OCI-LY1 (cell line): ENCODE data around the gene RPS19BP1.
A peak's percentile ranks its signal among the peaks of the same experiment; 100 is the strongest.

Experiments used
- H2AFZ ChIP-seq: fragments of 200-600 bp; sonication (generic), shearing (Covaris generic); 2 replicates; pipeline ENCODE4 v1.6.0; 2014; ENCODE audit warnings: antibody characterized with exemption, mild to moderate bottlenecking, low read length
- H3F3A ChIP-seq: fragments of 200-600 bp; sonication (generic), shearing (Covaris generic); 2 replicates; pipeline ENCODE4 v1.6.0; 2014; ENCODE audit warnings: mild to moderate bottlenecking, antibody characterized with exemption, low read length, moderate library complexity; ENCODE audit not compliant: insufficient read depth
- H3K27ac ChIP-seq: fragments of 200-600 bp; sonication (generic); 2 replicates; pipeline ENCODE4 v1.5.1; 2014; ENCODE audit warnings: low read length, mixed run types, mild to moderate bottlenecking, low read depth; ENCODE audit not compliant: poor library complexity, severe bottlenecking
- H3K27me3 ChIP-seq: fragments of 200-600 bp; sonication (generic); 2 replicates; pipeline ENCODE4 v1.6.0; 2014; ENCODE audit warnings: antibody characterized with exemption, mild to moderate bottlenecking, low read length, moderate library complexity; ENCODE audit not compliant: insufficient read depth
- H3K36me3 ChIP-seq: fragments of 200-600 bp; sonication (generic); 2 replicates; pipeline ENCODE4 v1.6.1; 2014; ENCODE audit warnings: mild to moderate bottlenecking, antibody characterized with exemption, low read length, moderate library complexity, mixed read lengths; ENCODE audit not compliant: insufficient read depth
- H3K4me1 ChIP-seq: fragments of 200-600 bp; sonication (generic); 2 replicates; pipeline ENCODE4 v1.5.1; 2014; ENCODE audit warnings: mild to moderate bottlenecking, low read length, moderate library complexity; ENCODE audit not compliant: insufficient read depth, severe bottlenecking
- H3K4me2 ChIP-seq: fragments of 200-600 bp; sonication (generic), shearing (Covaris generic); 2 replicates; pipeline ENCODE4 v1.6.1; 2014; ENCODE audit warnings: low read length
- H3K4me3 ChIP-seq: fragments of 200-600 bp; sonication (generic); 2 replicates; pipeline ENCODE4 v1.5.1; 2014; ENCODE audit warnings: low read length, low read depth, mild to moderate bottlenecking, mixed read lengths; ENCODE audit not compliant: poor library complexity, severe bottlenecking
- H3K79me2 ChIP-seq: fragments of 200-600 bp; shearing (Covaris generic); 2 replicates; pipeline ENCODE4 v1.6.1; 2016; ENCODE audit warnings: mixed run types, low read length, mixed read lengths; ENCODE audit not compliant: insufficient read depth
- H3K9ac ChIP-seq: fragments of 200-600 bp; sonication (generic), shearing (Covaris generic); 2 replicates; pipeline ENCODE4 v1.6.1; 2014; ENCODE audit warnings: mild to moderate bottlenecking, low read length, mixed read lengths
- H3K9me2 ChIP-seq: fragments of 200-600 bp; sonication (generic), shearing (Covaris generic); 2 replicates; pipeline ENCODE4 v1.6.1; 2014; ENCODE audit warnings: low read depth, mild to moderate bottlenecking, low read length, mixed read lengths
- H3K9me3 ChIP-seq: fragments of 200-600 bp; shearing (Covaris generic); 2 replicates; pipeline ENCODE4 v1.6.1; 2014; ENCODE audit warnings: low read length, mixed read lengths
- H4K20me1 ChIP-seq: fragments of 200-600 bp; sonication (generic), shearing (Covaris generic); 2 replicates; pipeline ENCODE4 v1.6.0; 2016; ENCODE audit warnings: mild to moderate bottlenecking, low read length; ENCODE audit not compliant: insufficient read depth
- EZH2 ChIP-seq: fragments of 200-600 bp; sonication (generic), shearing (Covaris generic); IDR thresholded peaks from 2 replicates; pipeline ENCODE4 v1.8.0; 2017; ENCODE audit warnings: borderline replicate concordance, mixed run types, mild to moderate bottlenecking, antibody characterized with exemption, low read length, moderate library complexity, mixed read lengths
- TF ChIP-seq, protein P1 (sequence below): fragments of 200-600 bp; sonication (generic), shearing (Covaris generic); IDR thresholded peaks from 2 replicates; pipeline ENCODE4 v1.5.1; 2017; ENCODE audit warnings: mild to moderate bottlenecking, antibody characterized with exemption, low read length, moderate library complexity, mixed read lengths

The RPS19BP1 gene

DNA sequence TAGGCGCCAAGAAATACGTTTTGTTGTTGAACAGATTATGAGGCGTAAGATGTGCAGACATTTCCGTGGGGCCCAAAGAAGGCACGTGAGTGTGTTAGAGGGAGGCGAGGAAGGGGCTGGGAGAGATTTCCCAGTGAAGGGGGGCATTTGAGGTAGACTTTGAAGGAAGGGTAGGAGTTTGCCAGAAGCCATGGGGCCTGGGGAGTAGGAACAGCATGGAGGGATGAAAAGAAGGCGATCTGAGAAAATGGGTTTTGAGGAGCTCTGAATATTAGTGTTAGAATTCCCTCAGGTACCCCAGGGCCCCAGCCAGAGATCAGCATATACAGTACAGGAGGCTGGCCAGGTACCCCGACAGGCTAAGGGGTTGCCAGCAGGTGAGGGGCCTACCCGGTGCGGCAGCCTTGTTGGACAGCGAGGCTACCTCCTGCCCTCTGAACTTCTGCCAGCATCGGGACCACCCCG lies 30.9 kb downstream of the RPS19BP1 start:
- Histone ChIP-seq H3K27ac (no peak overlapping the region), H3K27me3 (no peaks in the 10 kb centered on the region), H3K9ac (no peak overlapping the region; the same call in 1 of the 2 replicates)

DNA sequence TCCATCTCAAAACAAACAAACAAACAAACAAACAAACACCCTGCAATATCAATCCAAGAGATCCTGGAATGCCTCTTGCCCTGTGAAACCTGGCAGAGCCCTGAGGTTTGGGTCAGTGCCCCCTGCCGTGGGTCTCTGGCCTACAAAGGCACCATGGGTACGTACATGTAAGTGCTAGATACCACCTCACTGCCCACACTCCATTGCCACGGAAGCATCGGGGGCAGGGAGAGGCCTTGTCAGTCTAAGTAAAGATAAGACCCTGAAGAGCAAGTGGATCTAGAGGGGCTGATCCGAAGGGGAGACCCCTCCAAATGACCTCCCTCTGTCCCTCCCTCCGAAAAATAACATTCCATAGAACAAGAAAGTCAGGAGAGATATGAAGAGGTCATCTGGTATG lies 32.4 kb downstream of the RPS19BP1 start:
- Histone ChIP-seq H3K9me3 (no peaks in the 10 kb centered on the region), H3K36me3 (peaks cover 25% of the 10 kb centered on the region)

More for the DNA sequence above, 30.9 kb downstream of the RPS19BP1 start:
- H3K4me1 ChIP-seq: peaks cover 18% of the 10 kb centered on the region
- H3K9me3 ChIP-seq: no peaks in the 10 kb centered on the region
- peak overlapping the region; percentile 100 for H3K4me2 ChIP-seq
- TF ChIP-seq, protein P1, sequence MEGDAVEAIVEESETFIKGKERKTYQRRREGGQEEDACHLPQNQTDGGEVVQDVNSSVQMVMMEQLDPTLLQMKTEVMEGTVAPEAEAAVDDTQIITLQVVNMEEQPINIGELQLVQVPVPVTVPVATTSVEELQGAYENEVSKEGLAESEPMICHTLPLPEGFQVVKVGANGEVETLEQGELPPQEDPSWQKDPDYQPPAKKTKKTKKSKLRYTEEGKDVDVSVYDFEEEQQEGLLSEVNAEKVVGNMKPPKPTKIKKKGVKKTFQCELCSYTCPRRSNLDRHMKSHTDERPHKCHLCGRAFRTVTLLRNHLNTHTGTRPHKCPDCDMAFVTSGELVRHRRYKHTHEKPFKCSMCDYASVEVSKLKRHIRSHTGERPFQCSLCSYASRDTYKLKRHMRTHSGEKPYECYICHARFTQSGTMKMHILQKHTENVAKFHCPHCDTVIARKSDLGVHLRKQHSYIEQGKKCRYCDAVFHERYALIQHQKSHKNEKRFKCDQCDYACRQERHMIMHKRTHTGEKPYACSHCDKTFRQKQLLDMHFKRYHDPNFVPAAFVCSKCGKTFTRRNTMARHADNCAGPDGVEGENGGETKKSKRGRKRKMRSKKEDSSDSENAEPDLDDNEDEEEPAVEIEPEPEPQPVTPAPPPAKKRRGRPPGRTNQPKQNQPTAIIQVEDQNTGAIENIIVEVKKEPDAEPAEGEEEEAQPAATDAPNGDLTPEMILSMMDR: no peak
- no peak for TF ChIP-seq EZH2
- H3F3A ChIP-seq: no peaks in the 10 kb centered on the region
- no peak overlapping the region for H2AFZ ChIP-seq
- H3K36me3 ChIP-seq: peaks cover 40% of the 10 kb centered on the region
- H4K20me1 ChIP-seq: no peaks in the 10 kb centered on the region
- H3K9me2 ChIP-seq: no peaks in the 10 kb centered on the region
- H3K79me2 ChIP-seq: peaks cover 21% of the 10 kb centered on the region
- peak overlapping the region; percentile 92 for H3K4me3 ChIP-seq

DNA sequence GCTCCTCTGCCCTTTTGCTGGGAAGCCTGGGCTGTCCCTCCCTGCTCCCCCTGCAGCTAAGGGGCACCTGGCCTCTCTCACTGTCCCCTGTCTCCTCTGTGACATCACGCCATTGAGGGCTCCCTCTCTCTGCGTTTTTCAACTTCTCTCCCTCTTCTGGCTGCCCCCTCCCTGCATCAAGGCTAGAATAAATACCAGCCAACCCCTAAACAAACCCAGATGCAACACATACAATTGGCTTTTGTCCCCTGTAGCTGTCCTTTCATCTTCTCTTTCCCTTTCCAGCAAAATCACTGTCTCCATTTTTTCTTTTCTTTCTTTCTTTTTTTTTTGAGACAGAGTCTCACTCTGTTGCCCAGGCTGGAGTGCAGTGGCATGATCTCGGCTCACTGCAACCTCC lies 33.7 kb downstream of the RPS19BP1 start:
- no peaks in the 10 kb centered on the region for H3F3A ChIP-seq
- no peak overlapping the region for H3K4me2 ChIP-seq
- H4K20me1 ChIP-seq: no peaks in the 10 kb centered on the region
- H3K4me3 ChIP-seq: no peak overlapping the region
- no peak overlapping the region for H3K27ac ChIP-seq
- H3K9me2 ChIP-seq: no peaks in the 10 kb centered on the region
- no peaks in the 10 kb centered on the region for H3K9me3 ChIP-seq
- H3K4me1 ChIP-seq: peaks cover 22% of the 10 kb centered on the region
- TF ChIP-seq EZH2: no peak
- TF ChIP-seq, protein P1: no peak
- peaks cover 13% of the 10 kb centered on the region for H3K79me2 ChIP-seq
- peaks cover 12% of the 10 kb centered on the region; the same call in 1 of the 2 replicates for H3K36me3 ChIP-seq
- no peak overlapping the region for H2AFZ ChIP-seq
- H3K9ac ChIP-seq: no peak overlapping the region
- H3K27me3 ChIP-seq: no peaks in the 10 kb centered on the region

More for the DNA sequence above, 32.4 kb downstream of the RPS19BP1 start:
- Histone ChIP-seq H3F3A (no peaks in the 10 kb centered on the region), H3K9ac (no peak overlapping the region), H4K20me1 (no peaks in the 10 kb centered on the region), H3K4me3 (no peak overlapping the region), H3K9me2 (no peaks in the 10 kb centered on the region), H3K27ac (no peak overlapping the region), H3K79me2 (peaks cover 21% of the 10 kb centered on the region), H3K27me3 (no peaks in the 10 kb centered on the region), H2AFZ (no peak overlapping the region), H3K4me2 (no peak overlapping the region), H3K4me1 (peaks cover 26% of the 10 kb centered on the region)
- TF ChIP-seq, protein P1: no peak
- no peak for TF ChIP-seq EZH2
